Measurements from ENCODE around the gene WDR91.
"Not testable (repeated sequence)": the region's sequence is repeated elsewhere in the genome, so short reads cannot be mapped to it uniquely, and the experiment has no call there.

The WDR91 gene

GRCh38 chr7:135211179-135211945 is at the start of gene WDR91:
Gene WDR91 (minus strand): TSS chr7:135211526. CDS start chr7:135211502, 24 bp downstream.
- peak; percentile 97 for DNase-seq

GRCh38 chr7:135260470-135260869 is 49.1 kb upstream of the WDR91 start:
- DNase-seq = no peak

GRCh38 chr7:135259702-135260101 is 48.4 kb upstream of the WDR91 start:
- no peak for DNase-seq

GRCh38 chr7:135258585-135258984 is 47.3 kb upstream of the WDR91 start:
- DNase-seq = no peak

- no peak for DNase-seq
These were observed 46.5 kb upstream of the WDR91 start for GRCh38 chr7:135257790-135258189.

DNA sequence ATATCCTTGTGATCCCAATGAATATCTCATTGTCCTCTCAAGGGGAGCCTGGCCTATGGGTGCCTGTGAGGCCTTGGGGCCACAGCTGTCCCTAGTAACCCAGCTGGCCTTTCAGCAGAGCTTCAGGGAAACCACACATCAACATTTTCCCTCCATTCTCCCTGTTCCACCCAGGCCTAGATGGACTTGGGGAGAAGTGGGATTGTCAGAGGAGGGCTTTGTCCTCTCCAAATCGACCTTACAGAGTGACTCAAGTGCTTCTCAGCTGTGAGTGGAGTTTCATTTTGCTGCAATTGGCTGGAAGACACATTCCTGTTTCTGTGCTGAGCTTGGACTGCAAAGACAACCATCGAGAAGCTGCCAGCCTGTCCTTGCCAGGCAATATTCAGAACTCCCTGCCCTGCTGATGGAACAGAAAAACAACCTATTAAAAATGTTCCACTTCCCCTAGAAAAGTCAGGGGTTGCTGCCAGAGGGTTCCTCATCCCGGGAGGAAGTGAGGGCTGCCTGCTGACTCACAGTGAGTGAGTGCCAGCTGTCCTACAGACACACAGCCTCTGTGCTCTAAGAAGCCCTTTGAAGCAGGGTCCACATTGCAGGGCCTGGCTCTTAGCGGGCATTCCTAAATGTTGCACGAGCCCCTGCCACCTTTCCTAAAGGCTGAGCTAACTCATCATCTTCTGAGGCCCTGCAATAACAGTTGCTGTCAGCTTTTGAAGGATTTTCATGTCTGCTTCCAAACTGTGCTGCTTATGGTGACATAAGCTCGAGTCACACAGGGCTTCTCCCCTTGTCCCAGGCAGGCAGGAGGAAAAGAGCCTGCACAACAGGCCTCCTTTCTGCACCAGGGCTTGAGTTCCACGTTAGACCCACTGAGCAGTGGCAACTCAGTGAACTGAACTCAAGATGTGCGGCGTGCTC is 42.8 kb upstream of the WDR91 start:
- no peak for DNase-seq

GRCh38 chr7:135251496-135252391 is 40.4 kb upstream of the WDR91 start:
- no peak for DNase-seq

DNA sequence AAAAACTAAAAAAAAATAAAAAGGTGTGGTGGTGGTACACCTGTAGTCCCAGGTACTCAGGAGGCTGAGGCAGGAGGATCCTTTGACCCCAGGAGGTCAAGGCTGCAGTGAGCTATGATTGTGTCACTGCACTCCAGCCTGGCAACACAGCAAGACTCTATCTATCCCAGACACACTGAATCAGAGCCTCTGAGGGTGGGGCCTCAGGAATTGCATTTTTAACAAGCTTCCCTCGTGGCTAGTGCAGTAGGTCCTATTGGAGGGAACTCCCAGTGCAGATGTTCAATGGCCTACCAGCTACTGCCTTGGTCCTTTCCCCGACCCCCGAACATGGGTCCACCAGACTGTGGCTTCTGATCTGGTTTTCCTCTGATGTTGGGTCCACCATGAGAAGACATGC is 37.2 kb upstream of the WDR91 start:
- DNase-seq = no peak

- no peak for DNase-seq
These were observed 36.6 kb upstream of the WDR91 start for GRCh38 chr7:135247746-135248471.

DNA sequence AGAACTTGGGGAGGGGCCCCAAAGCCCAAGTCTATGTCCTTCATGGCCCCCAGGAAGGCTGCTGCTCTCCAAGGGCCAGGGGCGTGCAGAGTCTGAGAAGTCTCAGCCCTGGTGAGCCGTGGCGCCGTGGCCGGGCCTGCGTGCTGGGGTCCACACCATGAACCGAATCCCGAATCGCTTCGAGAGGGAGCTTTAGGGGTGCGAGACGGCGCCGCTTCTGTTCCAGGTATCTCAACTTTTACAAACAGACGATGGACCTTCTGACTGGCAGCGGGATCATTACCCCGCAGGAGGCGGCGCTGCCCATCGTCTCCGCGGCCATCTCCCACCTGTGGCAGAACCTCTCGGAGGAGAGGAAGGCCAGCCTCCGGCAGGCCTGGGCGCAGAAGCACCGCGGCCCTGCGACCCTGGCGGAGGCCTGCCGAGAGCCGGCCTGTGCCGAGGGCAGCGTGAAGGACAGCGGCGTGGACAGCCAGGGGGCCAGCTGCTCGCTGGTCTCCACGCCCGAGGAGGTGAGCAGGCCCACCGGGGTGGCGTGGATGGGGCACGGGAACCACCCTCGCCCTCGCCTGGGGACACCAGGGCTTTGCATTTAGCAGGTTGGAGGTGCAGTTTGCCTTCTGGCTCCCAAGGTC is 35.0 kb upstream of the WDR91 start:
- no peak for DNase-seq

- DNase-seq = no peak
These were observed 34.2 kb upstream of the WDR91 start for GRCh38 chr7:135245226-135246190.

DNA sequence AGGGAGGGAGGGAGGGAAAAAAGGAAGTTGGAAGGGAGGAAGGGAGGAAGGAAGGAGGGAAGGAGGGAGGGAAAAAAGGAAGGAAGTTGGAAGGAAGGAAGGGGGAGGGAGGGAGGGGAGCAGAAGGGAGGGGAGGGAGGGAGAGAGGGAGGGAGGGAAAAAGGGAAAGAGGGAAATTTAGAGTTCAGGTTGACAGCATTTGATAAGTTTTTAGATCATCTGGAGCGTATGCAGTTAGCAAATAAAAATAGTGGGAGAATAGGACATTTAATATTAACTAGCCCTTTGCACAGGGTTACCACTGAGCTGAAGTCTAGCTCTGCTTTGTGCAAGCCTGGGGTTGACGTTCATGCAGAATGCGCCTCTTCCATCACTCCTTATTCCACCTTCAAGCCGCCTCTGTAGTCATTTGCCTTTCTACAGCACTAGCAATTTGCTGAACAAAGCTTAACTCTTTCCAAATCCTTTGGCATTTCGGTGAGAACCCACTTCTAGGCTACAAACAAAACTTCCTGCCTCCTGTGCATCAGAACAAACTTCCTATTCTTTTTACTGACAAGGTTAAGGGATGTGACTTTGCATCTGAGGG is 30.9 kb upstream of the WDR91 start:
- no peak for DNase-seq

DNA sequence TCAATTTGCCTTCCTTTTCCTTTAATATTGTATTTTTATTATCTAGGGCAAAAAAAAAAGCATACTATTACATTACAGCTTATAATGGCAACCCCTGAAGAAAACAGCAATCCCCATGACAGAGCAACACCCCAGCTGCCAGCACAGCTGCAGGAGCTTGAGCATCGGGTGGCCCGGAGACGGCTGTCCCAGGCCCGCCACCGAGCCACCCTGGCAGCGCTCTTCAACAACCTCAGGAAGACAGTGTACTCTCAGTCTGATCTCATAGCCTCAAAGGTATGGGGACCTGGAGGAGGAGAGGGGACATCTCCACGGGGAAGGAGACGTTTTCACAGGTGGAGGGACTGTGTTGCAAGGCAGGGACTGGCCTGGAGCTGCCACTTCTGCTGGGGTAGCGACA is 29.1 kb upstream of the WDR91 start:
- DNase-seq = no peak

DNA sequence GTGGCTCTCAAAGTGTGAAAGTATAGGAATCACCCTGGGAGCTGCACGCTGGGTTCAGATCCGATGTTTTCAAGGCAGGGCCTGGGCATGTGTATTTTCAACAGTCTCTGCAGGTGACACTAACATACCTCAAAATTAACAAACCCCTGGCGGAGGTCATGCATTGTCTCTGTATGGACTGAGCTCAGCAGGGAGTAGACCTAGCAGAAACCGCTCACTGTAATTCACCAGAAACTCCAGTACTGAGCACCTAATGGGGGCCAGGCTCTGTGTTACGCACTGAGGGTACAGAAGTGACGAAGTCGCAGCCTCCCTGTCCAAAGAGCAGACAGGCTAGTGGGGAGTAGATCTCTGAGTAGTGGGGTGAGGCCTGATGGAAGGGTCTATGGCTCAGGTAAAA is 27.9 kb upstream of the WDR91 start:
- no peak for DNase-seq

DNA sequence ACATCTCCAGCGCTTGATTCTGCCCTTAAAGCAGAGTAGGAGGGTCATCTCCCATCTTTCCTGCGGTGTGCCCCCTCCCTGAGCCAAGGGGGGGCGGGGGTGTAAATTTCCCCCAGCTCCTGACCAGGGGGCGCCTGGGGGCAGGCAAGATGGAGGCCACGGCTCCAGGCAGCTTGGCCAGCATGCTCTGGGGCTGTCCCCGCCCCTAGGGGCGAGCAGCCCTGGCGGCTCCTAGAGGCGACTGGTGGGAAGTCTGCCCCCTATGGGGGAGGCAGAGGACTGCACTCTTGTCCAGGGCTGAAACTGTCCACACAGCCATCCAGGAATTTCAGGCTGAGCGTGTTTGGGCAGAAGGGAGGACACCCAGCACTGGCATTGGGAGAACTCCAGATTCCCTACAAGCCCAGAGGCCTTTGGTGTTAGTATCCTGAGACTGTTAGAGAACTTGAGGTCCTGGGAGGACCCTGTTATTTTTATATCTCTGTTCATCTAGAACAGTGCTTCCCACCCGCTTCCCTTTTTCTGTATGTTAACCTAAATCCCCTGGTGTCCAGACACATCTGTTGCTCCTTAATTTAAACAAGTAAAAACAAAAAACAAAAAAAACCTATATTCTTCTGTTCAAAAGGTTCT is 26.9 kb upstream of the WDR91 start:
- no peak for DNase-seq

DNA sequence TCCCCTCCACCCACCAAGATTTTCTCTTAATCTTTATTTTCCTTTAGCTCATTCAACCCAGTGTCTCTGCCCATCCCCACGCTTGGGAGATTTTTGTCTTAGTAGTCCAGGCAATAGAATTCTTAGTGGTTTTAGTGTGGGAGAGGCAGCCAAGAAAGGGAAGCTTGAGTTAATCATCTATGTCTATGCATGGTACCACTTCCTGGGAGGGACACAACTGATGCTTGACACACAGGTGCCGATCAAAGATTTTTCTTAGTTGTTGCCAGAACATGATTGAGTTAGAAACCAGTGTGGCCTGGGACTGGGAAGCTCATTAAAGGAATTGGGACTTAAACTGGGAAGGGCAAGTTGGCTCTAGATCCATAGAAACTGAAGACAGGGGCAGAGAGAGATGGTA is 25.4 kb upstream of the WDR91 start:
- no peak for DNase-seq

DNA sequence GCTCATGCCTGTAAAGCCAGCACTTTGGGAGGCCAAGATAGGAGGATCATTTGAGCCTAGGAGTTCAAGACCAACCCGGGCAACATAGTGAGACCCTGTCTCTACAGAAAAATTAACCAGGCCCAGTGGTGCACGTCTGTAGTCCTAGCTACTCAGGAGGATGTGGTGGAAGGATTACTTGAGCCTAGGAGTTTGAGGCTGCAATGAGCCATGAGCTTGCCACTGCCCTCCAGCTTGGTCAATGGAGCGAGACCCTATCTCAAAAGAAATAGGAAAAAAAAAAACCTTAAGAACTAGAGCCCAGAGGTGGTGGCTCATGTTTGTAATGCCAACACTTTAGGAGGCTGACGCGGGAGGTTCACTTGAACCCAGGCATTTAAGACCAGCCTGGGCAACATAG is 24.5 kb upstream of the WDR91 start:
- DNase-seq = no peak

DNA sequence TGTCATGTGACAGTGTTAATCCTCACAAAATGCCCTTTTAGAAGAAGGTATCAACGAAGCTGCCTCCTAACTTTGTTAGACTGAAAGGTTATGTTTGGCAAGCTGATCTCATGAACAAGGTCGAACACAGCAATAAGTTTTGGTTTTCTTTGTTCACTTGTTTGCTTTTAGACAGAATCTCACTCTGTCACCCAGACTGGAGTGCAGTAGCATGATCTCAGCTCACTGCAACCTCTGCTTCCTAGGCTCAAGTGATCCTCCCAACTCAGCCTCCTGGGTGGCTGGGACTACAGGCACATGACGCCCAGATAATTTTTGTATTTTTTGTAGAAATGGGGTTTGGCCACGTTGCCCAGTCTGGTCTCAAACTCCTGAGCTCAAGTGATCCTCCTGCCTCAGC is 23.4 kb upstream of the WDR91 start:
- DNase-seq = no peak

GRCh38 chr7:135234095-135234494 is 22.8 kb upstream of the WDR91 start:
- DNase-seq = not testable (repeated sequence)

DNA sequence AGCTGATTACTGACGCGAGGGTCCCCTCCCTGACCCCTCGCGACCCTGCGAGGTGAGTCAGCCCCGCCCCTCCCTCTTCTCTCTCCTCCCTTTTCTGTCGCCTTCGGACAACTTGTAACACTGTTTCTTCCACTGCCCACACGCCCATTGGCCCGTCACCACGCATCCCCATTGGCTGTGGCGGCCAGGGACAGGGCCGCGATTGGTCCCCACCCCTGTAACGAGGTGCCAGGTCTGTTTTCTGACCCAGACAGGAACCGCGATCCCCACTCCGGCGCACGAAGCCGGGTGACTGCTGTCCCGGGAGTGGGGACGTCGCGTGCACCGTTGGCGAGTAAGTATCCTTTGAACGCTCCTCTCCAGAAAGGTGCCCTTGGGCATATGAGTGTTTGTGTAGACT is 22.2 kb upstream of the WDR91 start, which contains the start of gene STRA8:
STRA8 (plus strand) TSS at position 269 of the 400 bp plus-strand sequence. CDS start 6,687 bp downstream, outside the sequence.
- no peak for DNase-seq
